SKM-1 treated with dmso at 0.1 percent for 144 hours (cell line): Measurements from ENCODE around the gene MZF1.

Experiments
- DNase-seq: peaks from one replicate; lab custom pipeline; 2025; ENCODE audit not compliant: unreplicated experiment; lab: John Stamatoyannopoulos, UW

Gene MZF1

GRCh38 chr19:58556622-58557220, 16.4 kb downstream of the MZF1 start:
- DNase-seq, result no peak

- DNase-seq, result no peak
Observed at GRCh38 chr19:58555920-58556621, 17.1 kb downstream of the MZF1 start.

GRCh38 chr19:58555369-58555885, 17.7 kb downstream of the MZF1 start:
- no peak for DNase-seq

- no peak for DNase-seq
Observed at GRCh38 chr19:58554494-58555368, 18.4 kb downstream of the MZF1 start, which contains the start of gene CHMP2A. Gene CHMP2A, minus strand, starts transcription at chr19:58555105. Its CDS starts 893 bp downstream, at chr19:58554212.

- no peak for DNase-seq
Observed at GRCh38 chr19:58553799-58554493, 19.2 kb downstream of the MZF1 start.

- DNase-seq, result no peak
Observed at GRCh38 chr19:58552655-58553054, 20.5 kb downstream of the MZF1 start.

GRCh38 chr19:58551577-58552471, 21.3 kb downstream of the MZF1 start:
- no peak for DNase-seq

GRCh38 chr19:58551123-58551497, 22.0 kb downstream of the MZF1 start:
- no peak for DNase-seq

- no peak for DNase-seq
Observed at GRCh38 chr19:58550362-58551122, 22.6 kb downstream of the MZF1 start.

GRCh38 chr19:58549664-58550361, 23.3 kb downstream of the MZF1 start:
- no peak for DNase-seq

- DNase-seq, result no peak
Observed at GRCh38 chr19:58548859-58549663, 24.1 kb downstream of the MZF1 start.

- DNase-seq, result no peak
Observed at GRCh38 chr19:58547323-58548312, 25.5 kb downstream of the MZF1 start.

GRCh38 chr19:58546019-58546530, 27.1 kb downstream of the MZF1 start:
- DNase-seq, result no peak

GRCh38 chr19:58545286-58546018, 27.7 kb downstream of the MZF1 start:
- DNase-seq, result no peak

- no peak for DNase-seq
Observed at GRCh38 chr19:58544591-58545285, 28.4 kb downstream of the MZF1 start.
